Iris pigment epithelial cell (primary cell): Measurements from ENCODE around the gene LONP2.
"Not testable (repeated sequence)": the region's sequence is repeated elsewhere in the genome, so short reads cannot be mapped to it uniquely, and the experiment has no call there.

Experiments used
- DNase-seq: peaks from one replicate; pipeline ENCODE4 v3.0.0-alpha.2; 2011; ENCODE audit warnings: low read depth

Gene LONP2

DNA sequence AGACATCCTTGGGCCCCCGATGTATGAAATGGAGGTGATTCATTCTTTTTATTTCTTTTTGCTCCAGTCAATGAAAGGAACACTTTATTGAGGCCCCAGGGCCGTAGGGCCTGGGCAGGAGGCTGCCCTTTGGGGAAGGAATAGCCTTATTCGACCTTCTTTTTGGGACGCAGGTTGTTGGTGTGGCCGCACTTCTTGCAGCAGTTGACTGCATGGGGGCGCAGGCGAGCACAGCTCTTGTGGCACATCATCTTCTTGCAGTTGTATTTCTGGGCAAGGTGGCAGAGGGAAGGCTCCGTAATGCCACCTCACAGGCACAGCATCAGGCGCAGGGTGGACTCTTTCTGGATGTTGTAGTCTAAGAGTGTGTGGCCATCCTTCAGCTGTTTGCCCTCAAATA, 90.2 kb downstream of the LONP2 start:
- DNase-seq, result no peak

DNA sequence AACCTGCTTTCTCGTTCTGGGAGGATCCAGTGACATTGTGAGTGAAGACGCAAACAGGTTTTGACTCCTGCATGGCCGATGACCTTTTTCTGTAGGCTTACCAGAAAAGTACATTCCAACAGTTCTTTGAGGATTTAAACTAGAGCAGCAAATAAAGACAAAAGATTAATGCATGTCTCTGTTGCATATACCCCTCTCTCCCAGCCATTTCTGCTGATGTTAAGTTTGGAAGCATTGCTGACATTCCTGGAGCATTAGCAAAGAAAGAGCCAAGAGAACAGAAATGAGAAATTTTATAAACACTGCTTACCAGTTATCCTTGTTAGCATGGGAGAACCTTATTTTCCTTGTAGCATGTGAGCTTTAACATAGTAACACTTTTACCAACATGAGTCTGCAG, 91.9 kb downstream of the LONP2 start:
- DNase-seq, result peak; percentile 92

DNA sequence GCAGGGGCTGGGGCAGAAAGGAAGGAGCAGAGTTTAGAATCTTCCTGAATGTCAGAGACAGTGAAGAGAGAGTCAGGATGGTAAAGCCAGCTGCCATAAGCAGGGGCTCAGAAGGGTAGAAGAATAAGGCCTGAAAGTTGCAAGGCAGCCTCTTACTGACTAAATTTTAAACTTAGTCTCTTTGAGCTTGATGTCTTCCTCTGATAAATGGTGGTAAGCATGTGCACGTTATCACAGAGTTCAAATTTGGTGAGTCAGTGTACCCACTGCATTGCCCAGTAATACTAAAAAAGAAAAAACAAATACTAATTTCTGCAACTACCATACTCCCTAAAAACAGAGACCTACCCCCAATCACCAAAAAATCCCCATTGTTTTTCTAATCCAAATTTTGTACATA, 96.0 kb downstream of the LONP2 start:
- DNase-seq, result no peak

DNA sequence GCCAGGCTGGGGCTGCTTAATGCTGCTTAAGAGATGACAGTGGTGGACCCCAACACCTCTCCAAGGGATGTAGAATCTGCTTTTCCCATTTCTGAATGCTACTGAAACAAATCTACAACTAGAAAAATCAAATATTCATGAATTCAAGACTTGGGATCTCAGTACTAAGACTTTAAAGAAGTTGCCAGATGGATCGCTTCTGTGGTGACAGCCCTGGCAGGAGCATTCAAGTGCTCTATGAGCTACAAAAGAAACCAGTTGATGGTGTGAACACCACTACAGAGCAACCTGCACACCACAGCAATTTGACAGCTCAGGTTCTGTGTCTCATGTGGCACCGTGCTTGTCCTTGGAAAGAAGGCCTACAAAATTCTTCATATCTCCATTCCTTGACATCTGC, 98.5 kb downstream of the LONP2 start:
- DNase-seq, result no peak

DNA sequence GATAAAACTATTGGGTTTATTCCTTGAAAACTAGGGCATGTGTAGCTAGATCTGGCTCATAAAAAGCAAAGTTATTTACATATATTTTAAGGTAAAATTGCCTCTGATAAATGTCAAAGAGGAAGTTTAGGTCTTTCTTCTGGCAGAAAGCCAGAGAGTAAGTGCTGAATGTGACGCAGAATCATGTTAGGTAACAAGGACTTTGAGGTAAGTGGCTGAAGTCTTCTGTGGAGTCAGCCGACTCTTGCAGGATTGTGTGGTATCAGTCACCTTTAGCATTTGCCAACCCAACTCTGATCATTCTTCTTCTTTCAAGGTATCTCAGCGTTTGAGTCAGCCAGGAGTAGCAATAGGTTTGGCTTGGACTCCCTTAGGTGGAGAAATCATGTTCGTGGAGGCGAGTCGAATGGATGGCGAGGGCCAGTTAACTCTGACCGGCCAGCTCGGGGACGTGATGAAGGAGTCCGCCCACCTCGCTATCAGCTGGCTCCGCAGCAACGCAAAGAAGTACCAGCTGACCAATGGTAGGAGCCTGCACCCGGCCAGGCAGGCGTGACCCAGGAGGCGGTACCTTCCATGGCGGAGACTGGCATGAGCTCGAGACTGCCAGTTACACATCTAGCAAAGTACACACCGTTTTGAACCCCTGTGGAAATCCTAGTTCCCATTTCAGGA, 103.2 kb downstream of the LONP2 start:
- DNase-seq, result no peak

DNA sequence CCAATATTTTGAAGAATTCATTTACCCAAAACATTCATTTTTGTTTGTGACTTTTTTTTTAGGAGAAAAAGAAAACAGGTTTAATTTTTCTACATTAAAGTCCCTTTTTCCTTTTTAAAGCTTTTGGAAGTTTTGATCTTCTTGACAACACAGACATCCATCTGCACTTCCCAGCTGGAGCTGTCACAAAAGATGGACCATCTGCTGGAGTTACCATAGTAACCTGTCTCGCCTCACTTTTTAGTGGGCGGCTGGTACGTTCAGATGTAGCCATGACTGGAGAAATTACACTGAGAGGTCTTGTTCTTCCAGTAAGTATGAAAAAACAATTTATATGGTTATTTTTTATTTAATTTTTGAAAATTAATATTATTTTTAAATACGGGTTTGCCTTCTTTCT, 103.9 kb downstream of the LONP2 start:
- no peak for DNase-seq

DNA sequence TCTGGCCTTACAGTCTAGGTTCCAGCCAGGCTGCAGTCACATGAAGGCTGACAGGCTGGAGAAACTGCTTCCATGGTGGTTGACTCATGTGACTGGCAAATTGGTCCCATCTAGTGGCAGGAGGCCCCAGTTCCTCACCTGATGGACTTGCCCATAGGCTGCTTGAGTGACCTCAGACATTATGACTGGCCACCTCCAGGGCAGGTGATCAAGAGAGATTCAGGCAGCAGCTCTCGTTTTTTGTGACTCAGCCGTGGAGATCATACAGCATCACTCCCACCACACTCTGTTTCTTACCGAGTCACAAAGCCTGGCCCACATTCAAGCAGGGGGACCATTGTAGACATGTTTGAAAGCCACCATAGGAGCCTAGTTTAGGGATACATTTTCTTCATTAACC, 106.6 kb downstream of the LONP2 start:
- no peak for DNase-seq

DNA sequence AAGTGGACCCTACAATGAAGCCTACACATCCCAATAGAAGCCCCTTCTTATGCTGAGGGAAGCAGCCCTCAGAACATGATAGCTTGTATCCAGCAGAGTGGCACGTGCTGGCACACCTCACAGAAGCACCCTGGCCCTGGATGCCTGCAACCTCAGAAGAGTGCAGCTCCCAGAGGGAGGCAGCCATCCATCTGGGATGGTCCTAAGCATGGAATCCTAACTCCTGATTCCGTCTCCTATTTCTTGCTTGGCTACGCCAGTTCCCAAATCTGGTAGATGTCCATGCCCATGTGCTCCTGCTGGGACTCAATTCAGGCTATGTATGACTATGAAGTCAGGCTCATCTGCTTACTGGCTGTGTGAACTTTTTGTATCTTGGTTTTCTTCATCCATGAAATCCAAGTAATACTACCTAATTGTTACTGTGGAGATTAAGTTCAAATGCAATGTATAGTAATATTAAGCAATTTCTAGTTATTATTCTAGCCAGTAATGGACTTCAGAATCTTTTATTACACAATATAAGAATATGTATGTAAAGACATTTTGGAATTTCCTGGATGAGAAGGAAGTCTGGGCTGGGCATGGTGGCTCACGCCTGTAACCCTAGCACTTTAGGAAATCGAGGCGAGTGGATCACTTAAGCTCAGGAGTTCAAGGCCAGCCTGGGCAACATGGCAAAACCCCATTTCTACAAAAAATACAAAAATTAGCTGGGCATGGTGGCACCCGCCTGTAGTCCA, 108.7 kb downstream of the LONP2 start:
- no peak for DNase-seq

DNA sequence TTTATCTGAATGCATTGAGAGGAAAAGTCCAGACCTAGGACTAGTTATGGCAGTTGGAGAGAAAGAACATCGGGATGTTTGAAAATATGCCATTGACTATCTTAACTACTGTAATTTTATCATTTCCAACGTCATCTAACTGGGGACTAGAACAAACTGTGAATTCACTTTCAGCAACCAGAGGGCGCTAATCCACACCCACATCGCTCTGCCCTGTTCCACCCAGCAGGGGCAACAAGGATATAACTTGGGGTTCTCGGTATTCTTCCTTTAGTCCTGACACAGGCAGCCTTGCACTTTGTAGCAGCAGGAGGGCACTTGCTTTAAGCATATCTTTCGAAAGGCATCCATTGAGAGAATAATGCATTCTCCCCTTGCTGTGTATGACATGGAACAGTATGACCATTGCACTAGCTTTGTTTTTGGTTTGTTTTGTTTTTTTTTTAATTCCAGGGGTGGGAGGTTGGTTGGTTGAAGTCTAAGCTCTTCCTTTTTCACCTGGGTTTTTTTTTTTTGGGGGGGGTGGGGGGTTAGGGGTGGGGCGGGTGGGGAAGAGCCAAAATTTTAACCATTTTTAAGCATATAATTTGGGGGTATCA, 109.6 kb downstream of the LONP2 start:
- peak; percentile 74 for DNase-seq

DNA sequence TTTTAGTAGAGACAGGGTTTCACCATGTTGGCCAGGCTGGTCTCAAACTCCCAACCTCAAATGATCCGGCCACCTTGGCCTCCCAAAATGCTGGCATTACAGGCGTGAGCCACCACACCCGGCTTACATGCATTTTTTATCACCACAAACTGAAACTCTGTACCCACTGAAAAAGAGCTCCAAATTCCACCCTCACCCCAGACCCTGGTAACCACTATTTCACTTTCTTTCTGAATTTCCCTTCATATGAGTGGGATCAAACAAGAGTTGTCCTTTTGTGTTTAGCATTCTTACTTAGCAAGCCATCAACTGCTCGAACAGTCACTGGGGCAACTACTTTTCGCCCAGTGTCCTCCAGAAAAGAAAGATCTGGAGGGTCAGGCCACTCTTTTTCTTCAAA, 110.3 kb downstream of the LONP2 start:
- DNase-seq, result not testable (repeated sequence)

DNA sequence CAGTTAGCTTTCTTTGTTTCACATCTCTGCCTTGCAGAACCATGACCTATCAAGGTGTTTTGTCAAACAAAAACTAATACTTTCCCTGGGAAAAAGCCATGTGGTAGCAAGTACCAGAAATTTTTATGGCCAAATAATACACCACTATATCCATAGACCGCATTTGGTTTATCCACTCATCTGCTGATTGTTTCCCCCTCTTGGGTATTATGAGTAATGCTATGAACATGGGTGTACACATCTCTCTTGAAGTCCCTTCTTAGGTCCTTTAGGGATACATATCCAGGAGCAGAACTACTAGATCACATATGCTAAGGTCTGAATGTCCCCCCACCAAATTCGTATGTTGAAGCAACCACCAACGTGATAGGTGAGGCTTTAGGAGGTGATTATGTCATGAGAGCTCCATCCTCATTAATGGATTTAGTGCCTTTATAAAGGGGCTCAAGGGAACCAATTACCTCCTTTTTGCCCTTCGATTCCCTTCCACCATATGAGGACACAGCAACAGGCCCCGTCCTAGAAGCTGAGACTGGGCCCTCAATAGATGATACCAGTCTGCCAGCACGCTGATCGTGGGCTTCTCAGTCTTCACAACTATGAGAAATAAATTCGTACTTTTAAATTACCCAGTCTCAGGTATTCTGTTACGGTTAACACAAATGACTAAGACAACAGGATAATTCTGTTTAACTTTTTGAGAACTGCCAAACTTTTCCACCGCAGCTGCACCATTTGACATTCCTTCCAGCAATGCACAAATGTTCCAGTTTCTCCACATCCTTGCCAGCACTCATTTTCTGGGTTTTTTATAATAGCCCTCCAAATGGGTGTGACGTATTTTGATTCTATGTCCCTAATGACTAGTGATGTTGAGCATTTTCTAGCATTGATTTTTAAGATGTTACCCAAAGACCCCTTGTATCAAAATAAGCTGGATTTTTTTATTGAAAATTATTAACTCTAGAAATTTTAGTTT, 111.1 kb downstream of the LONP2 start:
- DNase-seq, result no peak

DNA sequence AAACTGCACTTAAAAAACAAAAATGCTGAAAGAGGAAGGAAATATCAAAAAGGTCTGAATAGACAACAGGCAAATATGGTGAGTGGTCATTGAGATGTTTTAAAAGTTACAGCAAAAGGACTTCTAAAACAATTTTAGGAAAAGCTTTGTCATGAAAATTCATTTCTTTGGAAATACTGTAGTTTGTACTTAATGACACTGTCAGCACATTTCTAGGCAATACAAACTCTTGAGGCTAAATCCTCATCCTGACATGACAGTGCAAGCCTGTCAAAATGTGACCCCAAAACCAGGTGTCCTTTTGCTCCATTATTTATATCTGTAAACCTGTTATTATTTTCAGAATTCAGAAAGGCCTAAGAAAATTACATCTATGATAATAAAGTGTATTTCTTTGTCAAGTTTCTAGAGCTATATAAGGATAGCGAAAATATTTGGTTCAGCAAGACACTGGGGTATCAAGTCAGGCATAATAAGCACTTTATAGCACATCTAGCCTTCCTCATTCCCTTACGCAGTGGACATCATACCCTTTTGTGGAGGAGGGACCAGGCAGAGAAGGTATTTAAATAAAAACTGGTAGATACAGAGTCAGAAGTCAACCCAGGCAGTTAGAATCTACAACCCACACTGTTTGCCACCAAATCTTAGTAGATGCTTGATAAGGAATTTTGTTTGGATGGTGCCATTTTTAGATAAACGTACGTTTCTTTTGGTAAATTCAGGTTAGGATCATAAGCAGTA, 112.7 kb downstream of the LONP2 start:
- DNase-seq, result no peak

DNA sequence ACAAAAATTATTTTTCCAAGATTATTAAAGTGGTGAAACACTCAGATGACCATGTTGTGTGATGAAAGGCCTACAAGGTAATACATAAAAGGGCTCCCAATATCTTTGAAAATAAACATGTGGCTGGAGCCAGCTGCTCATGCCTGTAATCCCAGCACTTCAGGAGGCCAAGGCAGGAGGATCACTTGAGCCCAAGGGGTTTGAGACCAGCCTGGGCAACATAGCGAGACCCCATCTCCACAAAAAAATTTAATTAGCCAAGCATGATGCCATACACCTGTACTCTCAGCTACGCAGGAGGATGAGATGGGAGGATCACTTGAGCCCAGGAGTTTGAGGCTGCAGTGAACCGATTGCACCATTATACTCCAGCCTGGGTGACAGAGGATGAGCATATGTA, 114.3 kb downstream of the LONP2 start:
- no peak for DNase-seq

DNA sequence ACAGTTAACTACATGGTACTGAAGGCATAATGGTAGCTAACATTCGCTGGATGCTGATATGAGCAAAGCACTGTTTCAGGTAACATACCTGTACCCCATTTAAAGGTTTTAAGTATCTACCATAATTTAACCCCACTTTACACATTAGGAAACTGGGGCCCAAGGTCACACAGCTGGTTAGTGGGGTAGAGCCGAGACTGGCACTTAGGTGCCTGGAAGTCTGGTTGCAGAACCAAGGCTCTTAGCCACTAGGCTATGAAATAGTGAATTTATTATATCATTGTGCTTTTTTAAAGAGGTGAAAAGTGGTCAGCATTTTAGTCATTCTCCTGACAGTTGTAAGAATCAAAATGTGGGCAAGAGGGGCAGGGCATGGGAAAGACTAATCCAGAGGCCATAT, 115.9 kb downstream of the LONP2 start:
- no peak for DNase-seq

DNA sequence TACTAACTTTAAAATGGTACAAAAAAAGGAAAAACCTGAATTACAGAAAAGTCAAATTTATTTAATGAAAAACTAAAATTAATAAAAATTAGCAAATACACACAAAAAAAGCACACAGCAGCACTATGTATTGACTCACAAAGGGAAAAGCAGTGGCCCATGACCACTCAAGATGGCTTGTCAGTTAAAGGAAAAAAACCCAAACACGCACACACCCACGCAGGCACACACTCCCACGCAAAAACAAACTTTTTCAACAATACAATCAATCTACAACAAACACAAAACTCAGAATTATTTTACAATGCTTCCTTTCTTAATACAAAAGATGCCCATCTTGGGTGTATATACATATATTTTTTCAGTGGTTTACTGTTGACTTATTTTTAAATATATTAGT, 116.9 kb downstream of the LONP2 start:
- no peak for DNase-seq

DNA sequence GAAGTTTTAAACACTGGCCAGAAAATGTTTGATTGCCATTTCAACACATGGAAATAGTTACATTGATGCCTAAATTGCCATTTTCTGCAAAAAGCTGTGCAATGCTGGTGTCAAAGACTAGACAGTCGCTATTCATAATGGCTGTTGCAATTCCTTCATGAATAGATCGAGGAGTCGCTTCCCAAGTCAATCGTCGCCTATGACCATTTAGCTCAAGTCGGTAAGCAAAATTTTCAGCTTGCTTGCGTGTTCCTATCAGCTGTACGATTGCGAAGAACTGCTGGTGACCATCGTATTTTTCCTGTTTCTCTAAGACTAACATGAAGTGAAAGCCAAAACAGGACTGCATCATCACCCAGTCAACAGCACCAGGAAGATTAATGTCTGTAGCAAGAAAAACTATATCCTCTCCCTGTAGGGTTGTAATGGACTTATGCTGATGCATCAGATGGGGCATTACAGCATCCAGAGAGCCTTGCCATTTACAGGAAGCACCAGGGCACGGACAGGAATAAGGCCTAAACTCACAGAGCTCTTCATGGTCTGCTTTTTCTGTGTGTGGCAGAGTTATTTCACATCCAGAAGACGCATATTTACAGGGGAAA, 117.5 kb downstream of the LONP2 start:
- DNase-seq, result no peak

DNA sequence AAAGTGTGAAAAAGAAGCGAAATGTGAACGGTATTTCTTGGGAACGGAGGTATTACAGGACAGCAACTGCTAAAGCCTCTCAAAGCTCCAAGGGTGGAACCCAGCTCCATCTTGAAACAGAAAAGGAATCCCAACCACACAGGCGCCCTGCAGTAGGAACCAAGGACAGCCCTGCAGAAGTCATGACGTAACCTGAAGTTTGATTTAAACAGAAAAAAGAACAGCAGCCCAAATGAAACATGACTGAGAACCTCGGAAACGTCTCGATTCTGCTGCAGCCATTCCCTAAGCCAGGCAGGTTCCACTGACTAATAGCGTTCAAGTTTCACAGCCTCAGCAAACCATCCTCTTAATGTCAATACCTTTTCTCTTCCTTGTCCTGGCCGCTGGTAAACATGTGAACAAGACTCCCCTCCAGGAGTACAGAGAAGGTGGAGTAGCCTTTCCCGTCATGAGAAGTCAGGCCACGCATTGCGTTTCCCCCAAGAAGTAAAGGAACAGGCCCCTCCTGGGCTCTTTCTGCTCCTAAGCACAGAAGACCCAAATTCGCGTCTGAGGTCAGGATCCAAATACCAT, 121.0 kb downstream of the LONP2 start:
- DNase-seq, result no peak

DNA sequence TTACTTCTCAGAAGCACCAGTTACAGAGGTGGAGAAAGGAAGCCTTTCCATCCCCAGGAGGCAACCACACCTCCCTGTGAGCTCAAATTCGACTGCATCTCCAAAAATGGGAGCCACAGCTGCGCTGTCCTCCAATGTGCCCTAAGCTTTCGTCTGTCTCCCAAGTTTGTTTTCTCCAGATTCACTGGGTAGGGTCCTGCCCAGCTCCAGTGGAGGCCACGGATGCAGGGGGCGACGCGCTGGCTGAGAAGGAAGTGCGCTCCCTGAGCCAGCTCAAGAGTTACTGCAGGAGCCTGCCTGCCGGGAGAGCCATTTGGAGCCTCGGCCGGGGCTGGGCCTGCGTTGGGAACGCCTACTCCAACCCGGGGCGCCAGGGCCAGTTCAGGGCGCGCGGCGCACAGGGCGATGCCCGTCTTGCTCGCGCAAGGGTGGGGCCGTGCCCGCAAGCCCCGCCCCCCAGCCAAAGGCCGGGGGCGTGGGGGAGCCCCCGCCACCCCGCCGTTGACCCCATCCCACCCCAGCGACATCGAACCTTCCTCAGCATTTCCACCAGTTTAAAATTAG, 121.6 kb downstream of the LONP2 start:
- DNase-seq, result peak; percentile 87

DNA sequence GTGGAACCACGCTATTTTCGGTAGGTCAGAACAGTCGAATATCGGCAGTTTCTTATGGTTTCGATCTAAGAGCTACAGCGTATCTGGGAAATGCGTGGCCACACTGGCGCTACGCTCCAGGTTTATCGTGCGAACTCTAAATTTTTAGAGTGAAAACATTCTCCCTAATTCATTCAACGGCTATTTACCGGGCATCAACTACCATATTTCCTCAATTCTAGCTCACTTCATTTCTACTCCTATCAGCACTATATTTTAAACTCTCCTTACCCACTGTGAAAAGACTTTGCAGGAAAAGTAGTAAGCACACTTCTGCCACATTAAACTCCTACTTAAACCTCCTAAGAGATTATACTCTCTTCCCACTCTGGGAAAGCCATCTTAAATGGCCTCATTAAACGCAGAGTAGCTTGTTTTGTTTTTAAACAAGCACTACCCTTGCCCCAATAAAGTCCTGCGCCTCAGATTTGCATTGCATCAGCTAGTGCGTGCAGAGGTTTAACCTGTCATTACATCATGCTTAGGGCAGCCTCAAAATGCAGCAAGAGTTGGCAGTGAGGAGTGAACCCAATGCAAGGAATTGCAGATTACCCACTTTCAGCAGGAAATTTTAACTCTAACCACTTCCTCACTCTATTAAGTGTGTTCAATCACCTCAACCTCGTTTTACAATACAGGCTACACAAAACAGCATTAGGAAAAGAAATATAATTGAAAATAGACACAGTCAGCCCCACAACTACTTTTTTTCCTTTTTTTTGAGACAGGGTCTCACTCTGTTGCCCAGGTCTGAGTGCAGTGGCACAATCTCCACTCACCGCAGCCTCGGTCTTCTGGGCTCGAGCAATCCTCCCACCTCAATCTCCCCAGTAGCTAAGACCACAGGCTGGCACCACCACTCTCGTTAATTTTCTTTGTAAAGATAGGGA, 122.3 kb downstream of the LONP2 start:
- DNase-seq, result peak; percentile 92
